HG02798 (cell line): Measurements from ENCODE around the gene CDH11.

Experiments
- ATAC-seq: cut with Tn5 transposase; IDR thresholded peaks from one replicate; pipeline ENCODE4 v1.9.1; 2021; ENCODE audit warnings: mild to moderate bottlenecking; ENCODE audit not compliant: unreplicated experiment, poor library complexity

CDH11 gene

DNA sequence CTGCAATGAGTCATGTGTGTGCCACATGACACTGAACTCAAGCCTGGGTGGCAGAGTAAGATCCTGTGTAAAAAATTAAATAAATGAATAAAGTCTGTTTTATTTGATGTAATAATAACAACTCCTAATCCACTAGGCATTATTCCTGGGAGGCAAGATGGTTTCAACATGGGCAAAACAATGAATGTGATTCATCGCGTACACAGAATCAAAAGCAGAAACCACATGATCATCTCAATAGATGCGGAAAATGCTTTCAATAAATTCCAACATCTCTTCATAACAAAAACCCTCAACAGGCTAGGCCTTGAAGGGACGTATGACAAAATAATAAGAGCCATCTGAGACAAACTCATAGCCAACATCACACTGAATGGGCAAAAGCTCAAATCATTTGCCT lies 195.4 kb downstream of the CDH11 start:
- no peak for ATAC-seq

DNA sequence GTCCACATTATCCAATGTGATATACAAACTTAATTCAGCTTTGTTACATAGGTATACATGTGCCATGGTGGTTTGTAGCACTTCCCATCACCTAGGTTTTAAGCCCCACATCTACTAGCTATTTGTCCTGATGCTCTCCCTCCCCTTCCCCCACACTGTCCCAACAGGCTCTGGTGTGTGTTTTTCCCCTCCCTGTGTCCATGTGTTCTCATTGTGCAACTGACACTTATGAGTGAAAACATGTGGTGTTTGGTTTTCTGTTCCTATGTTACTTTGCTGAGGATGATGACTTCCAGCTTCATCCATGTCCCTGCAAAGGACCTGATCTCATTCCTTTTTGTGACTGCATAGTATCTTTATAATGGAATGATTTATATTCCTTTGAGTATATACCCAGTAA lies 196.7 kb downstream of the CDH11 start:
- ATAC-seq, result no peak

GRCh38 chr16:64924086-64924485 lies 197.8 kb downstream of the CDH11 start:
- ATAC-seq, result no peak

GRCh38 chr16:64919929-64920607 lies 201.8 kb downstream of the CDH11 start:
- no peak for ATAC-seq

- ATAC-seq, result no peak
Measured at GRCh38 chr16:64919141-64919540, 202.7 kb downstream of the CDH11 start.

GRCh38 chr16:64916051-64916450 lies 205.8 kb downstream of the CDH11 start:
- no peak for ATAC-seq

DNA sequence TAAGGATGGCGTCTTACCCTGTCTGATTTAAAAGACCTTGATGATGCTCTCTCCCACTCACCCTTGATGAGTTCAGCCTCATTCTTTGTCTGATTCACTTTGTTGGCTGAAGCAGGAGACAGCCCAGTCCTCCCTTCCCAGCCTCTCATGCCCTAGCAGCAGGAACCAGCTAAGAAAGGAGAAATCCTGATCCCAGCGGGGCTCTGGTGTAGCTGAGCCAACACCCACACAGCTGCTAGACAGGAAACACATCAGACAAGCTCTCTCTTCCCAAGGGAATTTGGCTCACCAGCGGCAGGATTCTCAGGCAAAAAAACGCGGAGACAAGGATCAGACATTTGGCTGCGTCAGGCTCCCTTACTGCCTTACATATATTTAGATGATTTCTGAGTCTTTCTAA lies 211.5 kb downstream of the CDH11 start:
- no peak for ATAC-seq

GRCh38 chr16:64907844-64908243 lies 214.0 kb downstream of the CDH11 start:
- ATAC-seq, result no peak

DNA sequence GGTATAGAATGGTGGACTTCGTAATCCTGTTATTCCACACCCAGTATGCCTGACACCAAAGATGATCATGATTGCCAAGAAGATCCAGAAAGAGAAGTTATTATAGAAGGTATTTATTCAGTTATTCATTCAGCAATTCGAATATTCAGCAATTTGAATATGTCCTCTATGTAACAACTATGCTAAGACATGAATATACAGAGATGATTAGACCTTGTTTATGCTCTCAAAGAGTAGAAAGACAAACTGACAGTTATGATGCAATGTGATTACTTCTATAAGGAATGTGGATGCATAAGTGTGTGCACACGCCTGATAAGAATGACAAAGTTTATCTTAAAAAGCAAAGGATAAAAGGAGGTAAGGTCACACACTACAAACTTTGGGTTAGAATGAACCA lies 218.1 kb downstream of the CDH11 start:
- ATAC-seq, result no peak

GRCh38 chr16:64900517-64900916 lies 221.3 kb downstream of the CDH11 start:
- ATAC-seq, result no peak

DNA sequence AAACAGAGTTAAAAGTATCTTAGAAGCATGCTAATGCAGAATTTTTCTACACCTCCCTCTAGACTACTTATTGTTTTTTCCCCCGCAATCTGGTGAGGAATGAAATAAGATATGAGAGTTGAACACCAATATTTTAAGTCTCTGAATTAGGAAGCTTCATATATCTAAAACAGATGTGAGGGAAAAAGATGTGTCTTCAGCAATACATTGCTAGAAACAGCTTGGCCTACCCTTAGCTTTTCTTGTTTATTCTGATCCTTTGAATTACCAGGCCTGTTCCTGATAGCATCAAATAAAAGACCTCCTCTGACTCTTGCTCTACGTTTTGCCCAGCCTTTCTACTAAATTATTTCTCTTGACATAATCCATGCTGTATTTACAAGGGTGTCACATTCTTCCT lies 221.8 kb downstream of the CDH11 start:
- no peak for ATAC-seq

- no peak for ATAC-seq
Measured at GRCh38 chr16:64898159-64898558, 223.7 kb downstream of the CDH11 start.
